ENCODE results near the gene ZNF772. TPM values are rescaled to one million over a fixed set of nuclear protein-coding genes. Genes with fewer than 3 reads are reported as not detected.
A peak's percentile ranks its signal among the peaks of the same experiment; 100 is the strongest.

ZNF772 gene
- total and polyA plus RNA-seq, 7 donors = 2.7 to 15.2 (median 12.0) TPM

DNA sequence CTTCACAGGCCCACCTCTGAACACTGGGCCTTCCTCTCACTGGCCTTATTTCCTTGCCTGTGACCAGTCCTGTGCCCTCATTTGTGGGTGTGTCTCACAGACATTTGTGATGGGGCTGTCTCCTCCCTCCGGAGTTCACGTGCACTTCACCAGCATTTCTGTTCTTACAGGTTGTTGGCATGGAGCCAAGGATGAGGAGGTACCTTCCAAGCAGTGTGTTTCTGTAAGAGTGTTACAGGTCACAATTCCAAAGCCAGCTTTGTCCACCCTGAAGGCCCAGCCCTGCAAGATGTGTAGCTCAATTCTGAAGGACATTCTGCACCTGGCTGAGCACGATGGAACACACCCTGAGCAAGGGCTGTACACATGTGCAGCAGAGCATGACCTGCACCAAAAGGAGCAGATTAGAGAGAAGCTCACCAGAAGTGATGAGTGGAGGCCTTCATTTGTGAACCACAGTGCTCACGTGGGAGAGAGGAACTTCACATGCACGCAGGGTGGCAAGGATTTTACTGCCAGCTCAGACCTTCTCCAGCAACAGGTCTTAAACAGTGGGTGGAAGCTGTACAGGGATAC, 34.2 kb downstream of the ZNF772 start:
- DNase-seq = no peak
- no peak for TF ChIP-seq CTCF (IDR thresholded peaks at IDR 0.05)
- peaks cover 44% of the 10 kb centered on the region for H3K9me3 ChIP-seq
- H3K4me1 ChIP-seq = no peaks in the 10 kb centered on the region
- 69 to 86% (median 69%) methylated on average over 5 of the region's 5 CpGs for WGBS, 3 donors
- no peak overlapping the region for H3K27ac ChIP-seq
- H3K27me3 ChIP-seq (ENCODE audit: insufficient read depth in 3 of 3, low read length in 2 of 3) = no peaks in the 10 kb centered on the region
- peaks cover 9 to 32% of the 10 kb centered on the region in 2 donors for H3K36me3 ChIP-seq (ENCODE audit: insufficient read depth in 1 of 2, low read depth in 1 of 2)
- intact Hi-C loops (cut with DNase I) = no loop called here
- no peak overlapping the region for H3K4me3 ChIP-seq
- no peak for ATAC-seq

GRCh38 chr19:57441979-57442752, 35.2 kb downstream of the ZNF772 start:
- DNase-seq (no peak), ATAC-seq (peak in 2 of 4 donors; percentile 20 to 58)
- peaks cover 9 to 40% of the 10 kb centered on the region in 2 donors for H3K36me3 ChIP-seq (ENCODE audit: insufficient read depth in 1 of 2, low read depth in 1 of 2)
- H3K4me1 ChIP-seq = no peaks in the 10 kb centered on the region
- 78 to 96% (median 95%) methylated on average over 6 to 7 of the region's 7 CpGs for WGBS, 3 donors
- H3K27ac ChIP-seq = no peak overlapping the region
- H3K27me3 ChIP-seq (ENCODE audit: insufficient read depth in 3 of 3, low read length in 2 of 3) = no peaks in the 10 kb centered on the region
- intact Hi-C loops (cut with DNase I) = no loop called here
- TF ChIP-seq CTCF (IDR thresholded peaks at IDR 0.05) = no peak
- no peak overlapping the region for H3K4me3 ChIP-seq
- H3K9me3 ChIP-seq = peaks cover 44% of the 10 kb centered on the region

DNA sequence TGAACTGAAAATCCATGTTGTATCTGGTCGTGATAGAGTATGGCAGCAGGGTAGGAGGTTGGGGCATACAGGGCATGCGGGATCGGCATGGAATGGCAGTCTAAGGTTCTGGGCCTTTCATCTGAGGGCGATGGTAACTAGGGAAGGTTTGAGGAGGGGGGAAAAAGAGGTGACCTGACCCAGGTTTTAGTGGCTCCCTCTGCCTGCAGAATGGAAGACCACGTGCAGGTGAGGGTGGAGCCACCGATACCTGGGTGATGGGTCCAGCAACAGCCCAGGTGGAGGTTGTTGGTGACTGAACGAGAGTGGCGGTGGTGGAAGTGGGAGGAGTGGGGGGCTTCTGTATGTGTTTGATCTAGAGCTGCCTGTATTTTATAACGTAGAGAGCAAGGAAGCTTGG, 38.4 kb downstream of the ZNF772 start:
- intact Hi-C loops (cut with DNase I) = loop anchor here in 1 of 2 donors (10.0 kb wide), 1 partner anchor 46 kb away; the partner anchor contains the start of gene ZNF419
- Histone ChIP-seq H3K9me3 (peaks cover 14% of the 10 kb centered on the region), H3K4me1 (peaks cover 7% of the 10 kb centered on the region), H3K27me3 (ENCODE audit: insufficient read depth in 3 of 3, low read length in 2 of 3) (no peaks in the 10 kb centered on the region), H3K36me3 (ENCODE audit: insufficient read depth in 1 of 2, low read depth in 1 of 2) (peaks cover 8 to 24% of the 10 kb centered on the region in 2 donors), H3K4me3 (no peak overlapping the region), H3K27ac (no peak overlapping the region)
- DNase-seq (no peak), ATAC-seq (no peak)
- TF ChIP-seq CTCF (IDR thresholded peaks at IDR 0.05) = no peak
- WGBS, 3 donors = 86 to 94% (median 88%) methylated on average over 9 of the region's 9 CpGs

- H3K27me3 ChIP-seq (ENCODE audit: insufficient read depth in 3 of 3, low read length in 2 of 3) = no peaks in the 10 kb centered on the region
- ATAC-seq = no peak
- 55 to 71% (median 64%) methylated on average over 4 of the region's 4 CpGs for WGBS, 3 donors
- intact Hi-C loops (cut with DNase I) = loop anchor here in 1 of 2 donors (10.0 kb wide), 1 partner anchor 47 kb away; the partner anchor contains the start of gene ZNF419
- no peak for DNase-seq
- H3K36me3 ChIP-seq (ENCODE audit: insufficient read depth in 1 of 2, low read depth in 1 of 2) = peaks cover 2 to 17% of the 10 kb centered on the region in 2 donors
- H3K4me3 ChIP-seq = no peak overlapping the region
- no peak overlapping the region for H3K27ac ChIP-seq
- peaks cover 4% of the 10 kb centered on the region for H3K9me3 ChIP-seq
- no peak for TF ChIP-seq CTCF (IDR thresholded peaks at IDR 0.05)
- peaks cover 7% of the 10 kb centered on the region for H3K4me1 ChIP-seq
Observed at GRCh38 chr19:57437931-57438330, 39.4 kb downstream of the ZNF772 start.

Measured in psoas muscle (tissue), 8 donors.